GM12878 (cell line): ENCODE measurements around the gene PAX6. TPM values are rescaled to one million over a fixed set of nuclear protein-coding genes. Genes with fewer than 3 reads are reported as not detected.

Source experiments
- ATAC-seq: fragments of 200-7000 bp; cut with Tn5 transposase; 3 replicates; pipeline ENCODE4 v1.9.1; 2020; ENCODE audit warnings: mild to moderate bottlenecking, moderate library complexity
- BruUV-seq: library from RNA; stranded (reverse); fragments of 400-500 nt; replicated peaks from 2 replicates; lab custom pipeline; 2021; lab: Mats Ljungman, UMichigan
- CTCF ChIA-PET: fragments of 300-600 bp; sonication (Branson Sonifier 250); formaldehyde crosslinking; extraction: SDS; loops from one replicate; lab custom pipeline; 2021; ENCODE audit warnings: inconsistent platforms; lab: Yijun Ruan, JAX
- POLR2A ChIA-PET: fragments of 350-600 bp; formaldehyde crosslinking; extraction: SDS; loops from one replicate; lab custom pipeline; 2021; ENCODE audit warnings: inconsistent platforms; lab: Charles Lee
- RAD21 ChIA-PET: fragments of 300-600 bp; sonication (Branson Sonifier 250); formaldehyde crosslinking; loops from one replicate; lab custom pipeline; 2023; ENCODE audit warnings: antibody characterized with exemption; ENCODE audit not compliant: unreplicated experiment; lab: Charles Lee
- SMC1A ChIA-PET: fragments of 300-600 bp; sonication (Branson Sonifier 250); formaldehyde crosslinking; loops from one replicate; lab custom pipeline; 2023; ENCODE audit not compliant: unreplicated experiment, uncharacterized antibody; lab: Charles Lee
- DNase-seq: peaks from one replicate; pipeline ENCODE4 v3.0.0-alpha.2; 2011; ENCODE audit warnings: low read depth, low spot score
- FAIRE-seq: peaks from 3 replicates; lab custom pipeline; 2011; peaks lifted over from hg19 to GRCh38; lab: Jason Lieb, UNC
- H2AFZ ChIP-seq: 2 replicates; pipeline ENCODE4 v1.6.0; 2011; ENCODE audit warnings: low read depth, low read length, control low read depth; ENCODE audit not compliant: control insufficient read depth
- H3K27ac ChIP-seq: 2 replicates; pipeline ENCODE4 v1.5.1; 2011; ENCODE audit warnings: control low read depth; ENCODE audit not compliant: control insufficient read depth, insufficient read depth
- H3K27me3 ChIP-seq, 2 experiments: replicated peaks in 1 of 2; 2 replicates each; pipeline versions ENCODE4 v1.6.0 to v1.6.1; 2011; ENCODE audit warnings: low read length in 1 of 2; ENCODE audit not compliant: control insufficient read depth in 2 of 2, insufficient read depth in 2 of 2
- H3K36me3 ChIP-seq, 2 experiments: 2 replicates each; pipeline ENCODE4 v1.5.1; 2011; ENCODE audit warnings: low read length in 1 of 2; ENCODE audit not compliant: control insufficient read depth in 2 of 2, insufficient read depth in 2 of 2
- H3K4me1 ChIP-seq: 2 replicates; pipeline ENCODE4 v1.6.1; 2011; ENCODE audit warnings: mild to moderate bottlenecking, low read length, moderate library complexity, mixed read lengths; ENCODE audit not compliant: control insufficient read depth, insufficient read depth
- H3K4me2 ChIP-seq: 2 replicates; pipeline ENCODE4 v1.6.0; 2011; ENCODE audit warnings: control low read depth; ENCODE audit not compliant: control insufficient read depth, insufficient read depth
- H3K4me3 ChIP-seq: fragments of 200-600 bp; sonication (generic); 2 replicates; pipeline ENCODE4 v1.5.1; 2016
- H3K79me2 ChIP-seq: 2 replicates; pipeline ENCODE4 v1.6.0; 2011; ENCODE audit warnings: low read length; ENCODE audit not compliant: control insufficient read depth, insufficient read depth
- H3K9ac ChIP-seq: 2 replicates; pipeline ENCODE4 v1.8.0; 2011; ENCODE audit warnings: low read length, control low read depth, mixed read lengths; ENCODE audit not compliant: control insufficient read depth, insufficient read depth
- H3K9me3 ChIP-seq: replicated peaks from 3 replicates; pipeline ENCODE4 v1.5.1; 2011; ENCODE audit warnings: mild to moderate bottlenecking, low read length; ENCODE audit not compliant: control insufficient read depth, insufficient read depth
- H4K20me1 ChIP-seq: 2 replicates; pipeline ENCODE4 v1.6.0; 2011; ENCODE audit not compliant: control insufficient read depth, insufficient read depth
- ATF2 ChIP-seq: IDR thresholded peaks from 2 replicates; pipeline ENCODE4 v1.6.1; 2012; ENCODE audit warnings: low read length, inconsistent platforms
- EGR1 ChIP-seq, 2 experiments: IDR thresholded peaks; 1 replicate in 1 of 2; 2 replicates in 1 of 2; pipeline ENCODE4 v1.6.1; 2011 to 2012; ENCODE audit warnings: low read depth in 2 of 2, low read length in 2 of 2, borderline replicate concordance in 1 of 2, mild to moderate bottlenecking in 1 of 2, moderate library complexity in 1 of 2
- ESRRA ChIP-seq: IDR thresholded peaks from 2 replicates; pipeline ENCODE4 v1.6.1; 2012; ENCODE audit warnings: mild to moderate bottlenecking, low read length, improper control_type of control experiment
- HDAC6 ChIP-seq: fragments of 200-600 bp; sonication (generic); IDR thresholded peaks from one replicate; pipeline ENCODE4 v1.8.0; 2017; ENCODE audit warnings: antibody characterized with exemption; ENCODE audit not compliant: unreplicated experiment
- RUNX3 ChIP-seq: IDR thresholded peaks from 2 replicates; pipeline ENCODE4 v1.6.1; 2012; ENCODE audit warnings: low read length, inconsistent platforms
- SMC3 ChIP-seq: IDR thresholded peaks from 2 replicates; pipeline ENCODE4 v1.6.1; 2011; ENCODE audit warnings: low read length, improper control_type of control experiment, borderline replicate concordance
- TBL1XR1 ChIP-seq: IDR thresholded peaks from 2 replicates; pipeline ENCODE4 v1.6.1; 2012; ENCODE audit warnings: low read depth, low read length, improper control_type of control experiment
- TCF7 ChIP-seq: IDR thresholded peaks from 2 replicates; pipeline ENCODE4 v1.6.1; 2014; ENCODE audit warnings: antibody characterized with exemption, borderline replicate concordance
- ZBTB33 ChIP-seq: fragments of 450-650 bp; IDR thresholded peaks from 2 replicates; pipeline ENCODE4 v1.6.1; 2017; ENCODE audit warnings: mild to moderate bottlenecking
- ZNF687 ChIP-seq: fragments of 450-650 bp; IDR thresholded peaks from 2 replicates; pipeline ENCODE4 v1.6.1; 2017; ENCODE audit warnings: mild to moderate bottlenecking, moderate library complexity
- WGBS: methylation state at CpG from one replicate; pipeline ENCODE4 v1.1.6; 2016; ENCODE audit warnings: low lambda C conversion rate; ENCODE audit not compliant: insufficient replicate concordance, insufficient coverage; ENCODE audit errors: missing lambda C conversion rate; 5-methylcytosine and 5-hydroxymethylcytosine counted together
- in situ Hi-C: fragments of 300-500 bp; cut with MboI; formaldehyde crosslinking; loops from 9 replicates; pipeline ENCODE4 v1.14.3; 2018; ENCODE audit warnings: mixed read lengths
- intact Hi-C: fragments of 100-400 bp; cut with micrococcal nuclease; formaldehyde crosslinking; loops from one replicate; pipeline ENCODE4 v1.14.2; 2022; ENCODE audit not compliant: unreplicated experiment
- polyA plus RNA-seq, 11 experiments: library from polyadenylated mRNA; depleted of rRNA in 4 of 11; unstranded in 6 of 11; stranded (reverse) in 5 of 11; fragments of >200 nt; fragmentation: Nextera tagmentation in 4 of 11; fragmentation: Illumina TruSeq in 1 of 11; extraction: Ambion mirVana in 4 of 11; extraction: Trizol in 1 of 11; gene quantifications; 1 replicate in 1 of 11; 2 replicates in 10 of 11; pipeline versions ENCODE4 v1.2.1 to v1.2.3, GENCODE V29; 2011 to 2016; ENCODE audit warnings: inconsistent platforms in 2 of 11, missing spikeins in 2 of 11, low read depth in 1 of 11
- total RNA-seq, 4 experiments: library from RNA; depleted of rRNA in 3 of 4; stranded (reverse); fragments of >200 nt in 3 of 4; fragmentation: Illumina TruSeq in 1 of 4; extraction: Trizol in 1 of 4; gene quantifications; 2 replicates each; pipeline versions ENCODE4 v1.2.1 to v1.2.3, GENCODE V29; 2013 to 2021

The PAX6 gene
- total and polyA plus RNA-seq, 10 of the 15 experiments (the other 5 are each of a cell fraction or from before 2014, with no cell fraction given) = 0.06 to 0.26 (median 0.10) TPM; not detected in 3

- H3K36me3 ChIP-seq = no peaks in the 10 kb centered on the region
- no peak for ATAC-seq
- H2AFZ ChIP-seq = no peak overlapping the region
- H3K4me3 ChIP-seq = no peak overlapping the region
- WGBS = 97% methylated on average over 3 of the region's 3 CpGs
- POLR2A ChIA-PET = no interaction called here
- no peak overlapping the region for H3K27ac ChIP-seq
- no peaks in the 10 kb centered on the region for H4K20me1 ChIP-seq
- CTCF ChIA-PET = interaction anchor here (0.6 to 1.0 kb wide), 2 partner anchors 15 to 126 kb away, joined by 3 read pairs; no protein-coding TSS in a partner anchor
- H3K79me2 ChIP-seq = no peaks in the 10 kb centered on the region
- RAD21 ChIA-PET = no interaction called here
- no peak for DNase-seq
- H3K27me3 ChIP-seq = no peaks in the 10 kb centered on the region
- H3K9ac ChIP-seq = no peak overlapping the region
- no peak for FAIRE-seq
- H3K4me2 ChIP-seq = no peak overlapping the region
- TF ChIP-seq SMC3 = no peak
- TF ChIP-seq HDAC6 = no peak
- TF ChIP-seq, all 136 proteins: peak for 0
- Histone ChIP-seq H3K4me1 (no peaks in the 10 kb centered on the region), H3K9me3 (no peaks in the 10 kb centered on the region)
- SMC1A ChIA-PET = no interaction called here
- in situ Hi-C loops = no loop called here
- no TSS peak for BruUV-seq
- intact Hi-C loops = no loop called here
Observed at GRCh38 chr11:31767066-31767465, 44.1 kb downstream of the PAX6 start.

- Histone ChIP-seq H3K27ac (no peak overlapping the region), H3K79me2 (no peaks in the 10 kb centered on the region), H4K20me1 (no peaks in the 10 kb centered on the region), H3K9me3 (no peaks in the 10 kb centered on the region), H2AFZ (no peak overlapping the region), H3K4me1 (no peaks in the 10 kb centered on the region), H3K4me3 (no peak overlapping the region), H3K36me3 (no peaks in the 10 kb centered on the region), H3K27me3 (no peaks in the 10 kb centered on the region), H3K9ac (no peak overlapping the region), H3K4me2 (no peak overlapping the region)
- ChIA-PET RAD21 (no interaction called here), POLR2A (interaction anchor here (0.6 kb wide), 1 partner anchor 386 kb away, joined by 5 read pairs; no protein-coding TSS in a partner anchor), CTCF (no interaction called here), SMC1A (interaction anchor here (1.1 kb wide), 1 partner anchor 193 kb away, joined by 4 read pairs; no protein-coding TSS in a partner anchor)
- intact Hi-C loops = no loop called here
- 77% methylated on average over 5 of the region's 5 CpGs for WGBS
- BruUV-seq = no TSS peak
- ATAC-seq (no peak), FAIRE-seq (no peak), DNase-seq (no peak)
- in situ Hi-C loops = no loop called here
- TF ChIP-seq EGR1 (IDR thresholded peaks at IDR 0.05; ENCODE audit: borderline replicate concordance in 1 of 2, low read depth in 2 of 2, low read length in 2 of 2) (no peak), ZBTB33 (no peak), ESRRA (no peak), ZNF687 (no peak), ATF2 (no peak), TCF7 (no peak), TBL1XR1 (no peak), RUNX3 (no peak)
Observed at GRCh38 chr11:31764766-31765165, 46.4 kb downstream of the PAX6 start.
